ENCODE data around the gene ZNF469.

DNA sequence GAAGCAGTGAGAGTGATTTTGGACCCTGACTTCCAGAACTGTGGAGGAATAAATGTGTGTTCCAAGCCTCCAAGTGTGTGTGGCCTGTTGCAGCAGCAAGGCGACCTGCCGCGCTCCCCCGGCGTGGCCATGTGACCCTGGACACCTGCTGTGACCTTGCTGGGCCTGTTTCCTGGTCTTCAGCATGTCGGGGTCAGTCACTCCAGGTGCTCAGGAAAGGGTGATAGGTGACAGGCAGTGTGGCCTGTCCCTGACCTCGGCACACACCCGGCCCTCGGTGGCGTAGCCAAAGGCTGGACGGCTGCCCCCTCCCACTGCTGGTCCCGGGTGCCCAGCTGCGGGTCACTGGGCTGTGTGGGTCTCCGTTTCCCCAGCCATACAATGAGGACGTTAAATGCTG, 31.8 kb upstream of the ZNF469 start:
- TF ChIP-seq POLR2AphosphoS5 (IDR thresholded peaks at IDR 0.05; ENCODE audit: control insufficient read depth, insufficient read depth, low read depth, low read length) (no peak), EZH2 (IDR thresholded peaks at IDR 0.05; ENCODE audit: borderline replicate concordance, low read depth, low read length) (no peak), TEAD1 (CRISPR knock-in tag; IDR thresholded peaks at IDR 0.05) (no peak), RBM39 (optimal IDR thresholded peaks at IDR 0.05; ENCODE audit: low read depth, low read length) (no peak), ELF4 (CRISPR knock-in tag; IDR thresholded peaks at IDR 0.05) (no peak)
- TF ChIP-seq, protein P1, sequence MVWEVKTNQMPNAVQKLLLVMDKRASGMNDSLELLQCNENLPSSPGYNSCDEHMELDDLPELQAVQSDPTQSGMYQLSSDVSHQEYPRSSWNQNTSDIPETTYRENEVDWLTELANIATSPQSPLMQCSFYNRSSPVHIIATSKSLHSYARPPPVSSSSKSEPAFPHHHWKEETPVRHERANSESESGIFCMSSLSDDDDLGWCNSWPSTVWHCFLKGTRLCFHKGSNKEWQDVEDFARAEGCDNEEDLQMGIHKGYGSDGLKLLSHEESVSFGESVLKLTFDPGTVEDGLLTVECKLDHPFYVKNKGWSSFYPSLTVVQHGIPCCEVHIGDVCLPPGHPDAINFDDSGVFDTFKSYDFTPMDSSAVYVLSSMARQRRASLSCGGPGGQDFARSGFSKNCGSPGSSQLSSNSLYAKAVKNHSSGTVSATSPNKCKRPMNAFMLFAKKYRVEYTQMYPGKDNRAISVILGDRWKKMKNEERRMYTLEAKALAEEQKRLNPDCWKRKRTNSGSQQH (CRISPR knock-in tag; IDR thresholded peaks at IDR 0.05): no peak
- TF ChIP-seq, protein P2, sequence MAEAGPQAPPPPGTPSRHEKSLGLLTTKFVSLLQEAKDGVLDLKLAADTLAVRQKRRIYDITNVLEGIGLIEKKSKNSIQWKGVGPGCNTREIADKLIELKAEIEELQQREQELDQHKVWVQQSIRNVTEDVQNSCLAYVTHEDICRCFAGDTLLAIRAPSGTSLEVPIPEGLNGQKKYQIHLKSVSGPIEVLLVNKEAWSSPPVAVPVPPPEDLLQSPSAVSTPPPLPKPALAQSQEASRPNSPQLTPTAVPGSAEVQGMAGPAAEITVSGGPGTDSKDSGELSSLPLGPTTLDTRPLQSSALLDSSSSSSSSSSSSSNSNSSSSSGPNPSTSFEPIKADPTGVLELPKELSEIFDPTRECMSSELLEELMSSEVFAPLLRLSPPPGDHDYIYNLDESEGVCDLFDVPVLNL (CRISPR knock-in tag; IDR thresholded peaks at IDR 0.05; ENCODE audit: low read depth): no peak
- TF ChIP-seq, protein P3, sequence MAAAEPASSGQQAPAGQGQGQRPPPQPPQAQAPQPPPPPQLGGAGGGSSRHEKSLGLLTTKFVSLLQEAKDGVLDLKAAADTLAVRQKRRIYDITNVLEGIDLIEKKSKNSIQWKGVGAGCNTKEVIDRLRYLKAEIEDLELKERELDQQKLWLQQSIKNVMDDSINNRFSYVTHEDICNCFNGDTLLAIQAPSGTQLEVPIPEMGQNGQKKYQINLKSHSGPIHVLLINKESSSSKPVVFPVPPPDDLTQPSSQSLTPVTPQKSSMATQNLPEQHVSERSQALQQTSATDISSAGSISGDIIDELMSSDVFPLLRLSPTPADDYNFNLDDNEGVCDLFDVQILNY (CRISPR knock-in tag; IDR thresholded peaks at IDR 0.05): no peak

Data from K562 (cell line).